ENCODE measurements around the gene CLBA1. TPM values are rescaled to one million over a fixed set of nuclear protein-coding genes. Genes with fewer than 3 reads are reported as not detected.
A peak's percentile ranks its signal among the peaks of the same experiment; 100 is the strongest.

The CLBA1 gene
- total and polyA plus RNA-seq, 8 donors, result 7.1 to 17.2 (median 13.3) TPM

GRCh38 chr14:104986487-104987164 lies 1.0 kb downstream of the CLBA1 start:
- Histone ChIP-seq H3K27ac (no peak overlapping the region), H3K4me1 (peaks cover 12 to 23% of the 10 kb centered on the region in 2 donors), H3K9me3 (no peaks in the 10 kb centered on the region), H3K4me3 (peak overlapping the region; percentile 71 to 89), H3K27me3 (no peaks in the 10 kb centered on the region), H3K36me3 (no peaks in the 10 kb centered on the region)
- TF ChIP-seq CTCF (IDR thresholded peaks at IDR 0.05), result no peak
- intact Hi-C loops (cut with DNase I), result no loop called here
- DNase-seq (peak in 1 of 4 donors; percentile 39), ATAC-seq (no peak)

GRCh38 chr14:104989236-104989950 lies 3.8 kb downstream of the CLBA1 start:
- ATAC-seq (no peak), DNase-seq (no peak)
- Histone ChIP-seq H3K9me3 (no peaks in the 10 kb centered on the region), H3K4me3 (no peak overlapping the region), H3K36me3 (peaks cover 0 to 21% of the 10 kb centered on the region in 2 donors), H3K27me3 (no peaks in the 10 kb centered on the region), H3K4me1 (peaks cover 12 to 23% of the 10 kb centered on the region in 2 donors), H3K27ac (no peak overlapping the region)
- no peak for TF ChIP-seq CTCF (IDR thresholded peaks at IDR 0.05)
- intact Hi-C loops (cut with DNase I), result no loop called here

GRCh38 chr14:104989951-104990303 lies 4.3 kb downstream of the CLBA1 start:
- Histone ChIP-seq H3K9me3 (no peaks in the 10 kb centered on the region), H3K27me3 (no peaks in the 10 kb centered on the region), H3K4me1 (peaks cover 12 to 21% of the 10 kb centered on the region in 2 donors), H3K36me3 (peaks cover 0 to 27% of the 10 kb centered on the region in 2 donors), H3K27ac (no peak overlapping the region), H3K4me3 (no peak overlapping the region)
- TF ChIP-seq CTCF (IDR thresholded peaks at IDR 0.05), result no peak
- intact Hi-C loops (cut with DNase I), result no loop called here
- DNase-seq (no peak), ATAC-seq (no peak)

GRCh38 chr14:104991896-104992230 lies 6.3 kb downstream of the CLBA1 start:
- Histone ChIP-seq H3K4me1 (peaks cover 5 to 8% of the 10 kb centered on the region in 2 donors), H3K9me3 (no peaks in the 10 kb centered on the region), H3K27me3 (no peaks in the 10 kb centered on the region), H3K36me3 (peaks cover 0 to 31% of the 10 kb centered on the region in 2 donors), H3K4me3 (no peak overlapping the region), H3K27ac (no peak overlapping the region)
- intact Hi-C loops (cut with DNase I), result no loop called here
- TF ChIP-seq CTCF (IDR thresholded peaks at IDR 0.05), result no peak
- DNase-seq (no peak), ATAC-seq (no peak)

GRCh38 chr14:104992501-104992900 lies 6.9 kb downstream of the CLBA1 start:
- no peak overlapping the region for H3K4me3 ChIP-seq
- no peak for ATAC-seq
- H3K27me3 ChIP-seq, result no peaks in the 10 kb centered on the region
- no peak for DNase-seq
- no peak for TF ChIP-seq CTCF (IDR thresholded peaks at IDR 0.05)
- H3K27ac ChIP-seq, result no peak overlapping the region
- intact Hi-C loops (cut with DNase I), result no loop called here
- peaks cover 0 to 2% of the 10 kb centered on the region in 2 donors for H3K4me1 ChIP-seq
- H3K9me3 ChIP-seq, result no peaks in the 10 kb centered on the region
- peaks cover 0 to 31% of the 10 kb centered on the region in 2 donors for H3K36me3 ChIP-seq

Measured in left lung (tissue), 10 donors.